ENCODE measurements around the gene GABARAPL1.
"Not testable (repeated sequence)": the region's sequence is repeated elsewhere in the genome, so short reads cannot be mapped to it uniquely, and the experiment has no call there.

DNA sequence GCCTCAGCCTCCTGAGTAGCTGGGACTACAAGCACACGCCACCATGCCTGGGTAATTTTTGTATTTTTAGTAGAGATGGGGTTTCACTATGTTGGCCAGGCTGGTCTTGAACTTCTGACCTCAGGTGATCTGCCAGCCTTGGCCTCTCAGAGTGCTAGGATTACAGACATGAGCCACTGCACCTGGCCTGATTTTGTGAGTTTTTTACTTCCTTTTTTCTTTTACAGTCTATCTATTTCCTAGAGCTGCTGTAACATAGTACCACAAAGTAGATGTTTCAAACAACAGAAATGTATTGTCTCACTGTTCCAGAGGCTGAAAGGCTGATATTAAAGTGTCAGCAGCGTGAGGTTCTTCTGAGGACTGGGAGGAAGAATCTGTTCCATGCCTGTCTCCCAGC lies 8.2 kb upstream of the GABARAPL1 start:
- TF ChIP-seq, protein P1, sequence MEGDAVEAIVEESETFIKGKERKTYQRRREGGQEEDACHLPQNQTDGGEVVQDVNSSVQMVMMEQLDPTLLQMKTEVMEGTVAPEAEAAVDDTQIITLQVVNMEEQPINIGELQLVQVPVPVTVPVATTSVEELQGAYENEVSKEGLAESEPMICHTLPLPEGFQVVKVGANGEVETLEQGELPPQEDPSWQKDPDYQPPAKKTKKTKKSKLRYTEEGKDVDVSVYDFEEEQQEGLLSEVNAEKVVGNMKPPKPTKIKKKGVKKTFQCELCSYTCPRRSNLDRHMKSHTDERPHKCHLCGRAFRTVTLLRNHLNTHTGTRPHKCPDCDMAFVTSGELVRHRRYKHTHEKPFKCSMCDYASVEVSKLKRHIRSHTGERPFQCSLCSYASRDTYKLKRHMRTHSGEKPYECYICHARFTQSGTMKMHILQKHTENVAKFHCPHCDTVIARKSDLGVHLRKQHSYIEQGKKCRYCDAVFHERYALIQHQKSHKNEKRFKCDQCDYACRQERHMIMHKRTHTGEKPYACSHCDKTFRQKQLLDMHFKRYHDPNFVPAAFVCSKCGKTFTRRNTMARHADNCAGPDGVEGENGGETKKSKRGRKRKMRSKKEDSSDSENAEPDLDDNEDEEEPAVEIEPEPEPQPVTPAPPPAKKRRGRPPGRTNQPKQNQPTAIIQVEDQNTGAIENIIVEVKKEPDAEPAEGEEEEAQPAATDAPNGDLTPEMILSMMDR (IDR thresholded peaks at IDR 0.05), result not testable (repeated sequence)
- not testable (repeated sequence) for TF ChIP-seq POLR2A, POLR2AphosphoS5, EP300 (IDR thresholded peaks at IDR 0.05)

All from stomach (tissue), 4 donors.